Osteocyte (in vitro differentiated cells): ENCODE data around the gene SLC22A14. TPM values are rescaled to one million over a fixed set of nuclear protein-coding genes. Genes with fewer than 3 reads are reported as not detected.

Experiments
- DNase-seq: peaks from one replicate; pipeline ENCODE4 v3.0.0; 2021; ENCODE audit warnings: mixed read lengths; ENCODE audit not compliant: unreplicated experiment; ENCODE audit errors: extremely low spot score
- H3K27ac Mint-ChIP-seq: one replicate; pipeline ENCODE4 v1.8.0; 2021; ENCODE audit warnings: mild to moderate bottlenecking, mixed read lengths; ENCODE audit not compliant: unreplicated experiment
- H3K27me3 Mint-ChIP-seq: one replicate; pipeline ENCODE4 v1.8.0; 2021; ENCODE audit warnings: mixed read lengths; ENCODE audit not compliant: unreplicated experiment
- H3K36me3 Mint-ChIP-seq: one replicate; pipeline ENCODE4 v1.8.0; 2021; ENCODE audit warnings: mixed read lengths; ENCODE audit not compliant: unreplicated experiment
- H3K4me1 Mint-ChIP-seq: one replicate; pipeline ENCODE4 v1.8.0; 2021; ENCODE audit warnings: mixed read lengths; ENCODE audit not compliant: unreplicated experiment
- H3K4me3 Mint-ChIP-seq: one replicate; pipeline ENCODE4 v1.8.0; 2021; ENCODE audit warnings: mild to moderate bottlenecking, moderate library complexity, mixed read lengths; ENCODE audit not compliant: unreplicated experiment
- H3K9me3 Mint-ChIP-seq: one replicate; pipeline ENCODE4 v1.8.0; 2021; ENCODE audit warnings: mixed read lengths; ENCODE audit not compliant: unreplicated experiment
- CTCF ChIP-seq: fragments of 200-600 bp; sonication (generic); IDR thresholded peaks from 2 replicates; pipeline ENCODE4 v1.5.0; 2021; ENCODE audit warnings: antibody characterized with exemption, mild to moderate bottlenecking, moderate library complexity
- total RNA-seq: library from RNA; stranded (reverse); gene quantifications from 2 replicates; pipeline ENCODE4 v1.2.1, GENCODE V29; 2021

SLC22A14 gene
- total RNA-seq, 1 donor from 2014 or later: 0.30 TPM

- Mint-ChIP-seq H3K27me3 (no peaks in the 10 kb centered on the region), H3K4me3 (no peak overlapping the region), H3K4me1 (peaks cover 12% of the 10 kb centered on the region), H3K27ac (no peak overlapping the region), H3K9me3 (no peaks in the 10 kb centered on the region), H3K36me3 (no peaks in the 10 kb centered on the region)
- no peak for DNase-seq
- no peak for TF ChIP-seq CTCF
Observed at GRCh38 chr3:38349684-38350359, 67.7 kb downstream of the SLC22A14 start.

GRCh38 chr3:38353151-38353550 lies 71.1 kb downstream of the SLC22A14 start:
- no peak for TF ChIP-seq CTCF
- Mint-ChIP-seq H3K27ac (no peak overlapping the region), H3K36me3 (peaks cover 3% of the 10 kb centered on the region), H3K9me3 (no peaks in the 10 kb centered on the region), H3K4me3 (no peak overlapping the region), H3K27me3 (no peaks in the 10 kb centered on the region), H3K4me1 (peaks cover 10% of the 10 kb centered on the region)
- peak; percentile 46 for DNase-seq

- H3K27me3 Mint-ChIP-seq: no peaks in the 10 kb centered on the region
- peaks cover 12% of the 10 kb centered on the region for H3K36me3 Mint-ChIP-seq
- no peak overlapping the region for H3K27ac Mint-ChIP-seq
- H3K4me3 Mint-ChIP-seq: no peak overlapping the region
- DNase-seq: no peak
- H3K4me1 Mint-ChIP-seq: peaks cover 8% of the 10 kb centered on the region
- peaks cover 8% of the 10 kb centered on the region for H3K9me3 Mint-ChIP-seq
- TF ChIP-seq CTCF: no peak
Observed at GRCh38 chr3:38354588-38355330, 72.7 kb downstream of the SLC22A14 start.

- Mint-ChIP-seq H3K27ac (no peak overlapping the region), H3K4me3 (no peak overlapping the region), H3K27me3 (no peaks in the 10 kb centered on the region), H3K9me3 (peaks cover 8% of the 10 kb centered on the region), H3K4me1 (peaks cover 5% of the 10 kb centered on the region), H3K36me3 (peaks cover 18% of the 10 kb centered on the region)
- no peak for TF ChIP-seq CTCF
- DNase-seq: no peak
Observed at GRCh38 chr3:38359038-38359437, 76.9 kb downstream of the SLC22A14 start.

GRCh38 chr3:38360345-38360744 lies 78.3 kb downstream of the SLC22A14 start:
- Mint-ChIP-seq H3K27ac (no peak overlapping the region), H3K9me3 (peaks cover 8% of the 10 kb centered on the region), H3K36me3 (peaks cover 18% of the 10 kb centered on the region), H3K4me1 (no peaks in the 10 kb centered on the region), H3K4me3 (no peak overlapping the region), H3K27me3 (no peaks in the 10 kb centered on the region)
- no peak for DNase-seq
- TF ChIP-seq CTCF: no peak
